ENCODE measurements around the gene PLEKHA6.

PLEKHA6 gene

DNA sequence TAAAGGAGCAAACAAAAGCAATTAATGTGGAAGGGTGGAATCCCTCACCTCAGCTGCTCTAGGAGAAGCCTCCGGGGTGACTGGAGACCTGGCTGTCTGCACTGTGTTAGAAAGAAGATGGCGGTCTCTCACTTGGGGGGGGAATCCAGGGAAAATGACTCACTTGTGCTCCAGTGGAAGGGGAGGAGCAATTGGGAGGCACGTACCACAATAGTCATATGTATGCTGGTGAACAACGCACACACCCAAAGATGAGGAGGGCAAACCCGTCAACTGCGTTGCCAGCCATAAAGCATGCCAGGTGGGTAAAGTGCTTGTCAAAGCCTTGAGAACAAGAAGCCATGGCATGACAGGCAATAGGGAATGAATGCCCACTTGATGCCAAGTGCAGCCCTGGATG lies 22.1 kb downstream of the PLEKHA6 start:
- ATAC-seq: no peak
- TF ChIP-seq GLIS3 (CRISPR knock-in tag; IDR thresholded peaks at IDR 0.05) (no peak), ZFP3 (CRISPR knock-in tag; IDR thresholded peaks at IDR 0.05) (no peak), ARNTL (CRISPR knock-in tag; IDR thresholded peaks at IDR 0.05; ENCODE audit: borderline replicate concordance, low read depth) (no peak), SNAI2 (CRISPR knock-in tag; IDR thresholded peaks at IDR 0.05) (no peak)

DNA sequence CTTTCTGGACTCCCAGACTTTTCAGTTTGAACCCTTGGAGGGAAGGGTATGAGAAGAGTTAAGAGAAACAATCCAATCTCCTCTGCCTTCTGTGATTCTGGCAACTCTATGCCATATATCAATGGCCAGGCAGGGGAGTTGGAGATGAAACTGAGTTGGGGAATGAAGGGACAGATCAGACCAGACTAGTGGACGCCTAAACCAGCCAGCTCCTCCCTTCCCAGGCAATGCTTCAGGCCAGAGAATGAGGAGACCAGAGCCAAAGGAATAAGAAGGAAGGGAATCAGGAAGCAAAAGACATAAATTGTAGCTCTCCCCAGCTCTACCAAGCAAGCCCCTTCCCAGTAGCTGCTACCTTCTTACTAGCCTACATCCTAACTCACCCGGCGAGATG lies 22.7 kb downstream of the PLEKHA6 start:
- TF ChIP-seq BACH2 (CRISPR knock-in tag; IDR thresholded peaks at IDR 0.05; ENCODE audit: borderline replicate concordance) (no peak), PPARA (CRISPR knock-in tag; IDR thresholded peaks at IDR 0.05; ENCODE audit: borderline replicate concordance) (no peak), ZFP30 (CRISPR knock-in tag; IDR thresholded peaks at IDR 0.05) (no peak), ISL1 (CRISPR knock-in tag; IDR thresholded peaks at IDR 0.05) (no peak), OSR1 (CRISPR knock-in tag; IDR thresholded peaks at IDR 0.05) (no peak), SNAI2 (CRISPR knock-in tag; IDR thresholded peaks at IDR 0.05) (no peak), ESRRG (CRISPR knock-in tag; IDR thresholded peaks at IDR 0.05) (no peak), ZNF70 (CRISPR knock-in tag; IDR thresholded peaks at IDR 0.05) (no peak), GLIS3 (CRISPR knock-in tag; IDR thresholded peaks at IDR 0.05) (no peak), ZFP3 (CRISPR knock-in tag; IDR thresholded peaks at IDR 0.05) (no peak)
- TF ChIP-seq, protein P1, sequence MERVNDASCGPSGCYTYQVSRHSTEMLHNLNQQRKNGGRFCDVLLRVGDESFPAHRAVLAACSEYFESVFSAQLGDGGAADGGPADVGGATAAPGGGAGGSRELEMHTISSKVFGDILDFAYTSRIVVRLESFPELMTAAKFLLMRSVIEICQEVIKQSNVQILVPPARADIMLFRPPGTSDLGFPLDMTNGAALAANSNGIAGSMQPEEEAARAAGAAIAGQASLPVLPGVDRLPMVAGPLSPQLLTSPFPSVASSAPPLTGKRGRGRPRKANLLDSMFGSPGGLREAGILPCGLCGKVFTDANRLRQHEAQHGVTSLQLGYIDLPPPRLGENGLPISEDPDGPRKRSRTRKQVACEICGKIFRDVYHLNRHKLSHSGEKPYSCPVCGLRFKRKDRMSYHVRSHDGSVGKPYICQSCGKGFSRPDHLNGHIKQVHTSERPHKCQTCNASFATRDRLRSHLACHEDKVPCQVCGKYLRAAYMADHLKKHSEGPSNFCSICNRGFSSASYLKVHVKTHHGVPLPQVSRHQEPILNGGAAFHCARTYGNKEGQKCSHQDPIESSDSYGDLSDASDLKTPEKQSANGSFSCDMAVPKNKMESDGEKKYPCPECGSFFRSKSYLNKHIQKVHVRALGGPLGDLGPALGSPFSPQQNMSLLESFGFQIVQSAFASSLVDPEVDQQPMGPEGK (CRISPR knock-in tag; IDR thresholded peaks at IDR 0.05; ENCODE audit: borderline replicate concordance): no peak
- TF ChIP-seq, protein P2, sequence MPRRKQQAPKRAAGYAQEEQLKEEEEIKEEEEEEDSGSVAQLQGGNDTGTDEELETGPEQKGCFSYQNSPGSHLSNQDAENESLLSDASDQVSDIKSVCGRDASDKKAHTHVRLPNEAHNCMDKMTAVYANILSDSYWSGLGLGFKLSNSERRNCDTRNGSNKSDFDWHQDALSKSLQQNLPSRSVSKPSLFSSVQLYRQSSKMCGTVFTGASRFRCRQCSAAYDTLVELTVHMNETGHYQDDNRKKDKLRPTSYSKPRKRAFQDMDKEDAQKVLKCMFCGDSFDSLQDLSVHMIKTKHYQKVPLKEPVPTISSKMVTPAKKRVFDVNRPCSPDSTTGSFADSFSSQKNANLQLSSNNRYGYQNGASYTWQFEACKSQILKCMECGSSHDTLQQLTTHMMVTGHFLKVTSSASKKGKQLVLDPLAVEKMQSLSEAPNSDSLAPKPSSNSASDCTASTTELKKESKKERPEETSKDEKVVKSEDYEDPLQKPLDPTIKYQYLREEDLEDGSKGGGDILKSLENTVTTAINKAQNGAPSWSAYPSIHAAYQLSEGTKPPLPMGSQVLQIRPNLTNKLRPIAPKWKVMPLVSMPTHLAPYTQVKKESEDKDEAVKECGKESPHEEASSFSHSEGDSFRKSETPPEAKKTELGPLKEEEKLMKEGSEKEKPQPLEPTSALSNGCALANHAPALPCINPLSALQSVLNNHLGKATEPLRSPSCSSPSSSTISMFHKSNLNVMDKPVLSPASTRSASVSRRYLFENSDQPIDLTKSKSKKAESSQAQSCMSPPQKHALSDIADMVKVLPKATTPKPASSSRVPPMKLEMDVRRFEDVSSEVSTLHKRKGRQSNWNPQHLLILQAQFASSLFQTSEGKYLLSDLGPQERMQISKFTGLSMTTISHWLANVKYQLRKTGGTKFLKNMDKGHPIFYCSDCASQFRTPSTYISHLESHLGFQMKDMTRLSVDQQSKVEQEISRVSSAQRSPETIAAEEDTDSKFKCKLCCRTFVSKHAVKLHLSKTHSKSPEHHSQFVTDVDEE (CRISPR knock-in tag; IDR thresholded peaks at IDR 0.05): no peak
- TF ChIP-seq, protein P3, sequence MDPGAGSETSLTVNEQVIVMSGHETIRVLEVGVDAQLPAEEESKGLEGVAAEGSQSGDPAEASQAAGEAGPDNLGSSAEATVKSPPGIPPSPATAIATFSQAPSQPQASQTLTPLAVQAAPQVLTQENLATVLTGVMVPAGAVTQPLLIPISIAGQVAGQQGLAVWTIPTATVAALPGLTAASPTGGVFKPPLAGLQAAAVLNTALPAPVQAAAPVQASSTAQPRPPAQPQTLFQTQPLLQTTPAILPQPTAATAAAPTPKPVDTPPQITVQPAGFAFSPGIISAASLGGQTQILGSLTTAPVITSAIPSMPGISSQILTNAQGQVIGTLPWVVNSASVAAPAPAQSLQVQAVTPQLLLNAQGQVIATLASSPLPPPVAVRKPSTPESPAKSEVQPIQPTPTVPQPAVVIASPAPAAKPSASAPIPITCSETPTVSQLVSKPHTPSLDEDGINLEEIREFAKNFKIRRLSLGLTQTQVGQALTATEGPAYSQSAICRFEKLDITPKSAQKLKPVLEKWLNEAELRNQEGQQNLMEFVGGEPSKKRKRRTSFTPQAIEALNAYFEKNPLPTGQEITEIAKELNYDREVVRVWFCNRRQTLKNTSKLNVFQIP (CRISPR knock-in tag; IDR thresholded peaks at IDR 0.05; ENCODE audit: borderline replicate concordance, low read depth): no peak
- TF ChIP-seq, protein P4, sequence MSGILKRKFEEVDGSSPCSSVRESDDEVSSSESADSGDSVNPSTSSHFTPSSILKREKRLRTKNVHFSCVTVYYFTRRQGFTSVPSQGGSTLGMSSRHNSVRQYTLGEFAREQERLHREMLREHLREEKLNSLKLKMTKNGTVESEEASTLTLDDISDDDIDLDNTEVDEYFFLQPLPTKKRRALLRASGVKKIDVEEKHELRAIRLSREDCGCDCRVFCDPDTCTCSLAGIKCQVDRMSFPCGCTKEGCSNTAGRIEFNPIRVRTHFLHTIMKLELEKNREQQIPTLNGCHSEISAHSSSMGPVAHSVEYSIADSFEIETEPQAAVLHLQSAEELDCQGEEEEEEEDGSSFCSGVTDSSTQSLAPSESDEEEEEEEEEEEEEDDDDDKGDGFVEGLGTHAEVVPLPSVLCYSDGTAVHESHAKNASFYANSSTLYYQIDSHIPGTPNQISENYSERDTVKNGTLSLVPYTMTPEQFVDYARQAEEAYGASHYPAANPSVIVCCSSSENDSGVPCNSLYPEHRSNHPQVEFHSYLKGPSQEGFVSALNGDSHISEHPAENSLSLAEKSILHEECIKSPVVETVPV (CRISPR knock-in tag; IDR thresholded peaks at IDR 0.05): no peak
- no peak for ATAC-seq

DNA sequence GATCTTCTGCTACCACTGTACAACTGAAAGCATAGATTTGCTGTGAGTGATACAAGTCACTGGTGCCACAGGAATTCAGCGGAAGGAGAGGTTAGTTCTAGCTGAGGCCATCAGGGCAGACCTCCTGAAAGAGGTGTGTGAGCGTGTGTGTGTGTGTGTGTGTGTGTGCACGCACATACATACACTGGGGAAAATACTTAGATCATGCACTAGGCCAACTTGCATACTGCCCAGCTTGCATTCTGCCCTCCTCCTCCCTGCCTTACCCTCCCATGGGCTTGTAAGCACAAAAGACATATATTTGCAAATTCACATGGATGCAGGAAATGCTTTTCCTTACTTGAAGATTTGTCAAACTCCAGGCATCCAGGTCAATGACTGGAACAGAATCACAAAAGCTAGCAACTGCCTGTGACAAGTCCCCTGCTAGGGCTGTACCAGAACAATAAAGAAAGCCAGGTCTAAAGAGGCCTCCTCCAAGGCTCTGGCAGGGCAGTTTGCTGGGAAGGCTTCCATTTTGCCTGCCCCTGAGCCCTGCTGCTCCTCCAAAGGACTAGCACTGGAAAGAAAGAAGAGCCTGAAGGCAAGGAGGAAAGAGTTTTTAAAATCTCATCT lies 23.2 kb downstream of the PLEKHA6 start:
- no peak for ATAC-seq

More for the DNA sequence above, 23.2 kb downstream of the PLEKHA6 start:
- TF ChIP-seq CSDC2 (CRISPR knock-in tag; IDR thresholded peaks at IDR 0.05) (no peak), GLIS3 (CRISPR knock-in tag; IDR thresholded peaks at IDR 0.05) (no peak), PPARA (CRISPR knock-in tag; IDR thresholded peaks at IDR 0.05; ENCODE audit: borderline replicate concordance) (no peak), ZNF8 (CRISPR knock-in tag; IDR thresholded peaks at IDR 0.05) (no peak)
- TF ChIP-seq, protein P1 (CRISPR knock-in tag; IDR thresholded peaks at IDR 0.05; ENCODE audit: borderline replicate concordance): no peak
- TF ChIP-seq, protein P4 (CRISPR knock-in tag; IDR thresholded peaks at IDR 0.05): no peak
